Esophagus muscularis mucosa (tissue), 4 donors: Measurements from ENCODE around the gene POLA2. TPM values are rescaled to one million over a fixed set of nuclear protein-coding genes. Genes with fewer than 3 reads are reported as not detected.

Experiments
- DNase-seq: peaks from one replicate; pipeline ENCODE4 v3.0.0-alpha.2; 2017; ENCODE audit errors: extremely low spot score
- H3K27ac ChIP-seq, 4 donors: fragments of 200-600 bp; sonication (generic); replicated peaks in 1 of 4; 1 replicate in 3 of 4; 2 replicates in 1 of 4; pipeline ENCODE4 v1.5.1; 2016 to 2019; ENCODE audit warnings: mild to moderate bottlenecking in 1 of 4
- H3K27me3 ChIP-seq, 4 donors: fragments of 200-600 bp; sonication (generic); one replicate each; pipeline versions ENCODE4 v1.5.1 to v1.6.0; 2016 to 2019
- H3K36me3 ChIP-seq, 4 donors: fragments of 200-600 bp; sonication (generic); one replicate each; pipeline ENCODE4 v1.5.1; 2016 to 2019
- H3K4me1 ChIP-seq, 4 donors: fragments of 200-600 bp; sonication (generic); one replicate each; pipeline ENCODE4 v1.5.1; 2016 to 2019
- H3K4me3 ChIP-seq, 4 donors: fragments of 200-600 bp; sonication (generic); 1 replicate in 2 of 4; 2 replicates in 2 of 4; pipeline ENCODE4 v1.5.1; 2016 to 2019; ENCODE audit warnings: mild to moderate bottlenecking in 4 of 4, moderate library complexity in 1 of 4
- H3K9me3 ChIP-seq, 4 donors: fragments of 200-600 bp; sonication (generic); 1 replicate in 3 of 4; 2 replicates in 1 of 4; pipeline ENCODE4 v1.5.1; 2016 to 2019
- CTCF ChIP-seq, 3 experiments: fragments of 200-600 bp in 2 of 3; fragments of 450-650 bp in 1 of 3; sonication (generic) in 2 of 3; IDR thresholded peaks; one replicate each; pipeline ENCODE4 v1.5.1; 2017 to 2019; ENCODE audit warnings: antibody characterized with exemption in 3 of 3, mild to moderate bottlenecking in 2 of 3, moderate library complexity in 1 of 3
- EP300 ChIP-seq: sonication (generic); formaldehyde crosslinking; IDR thresholded peaks from one replicate; pipeline ENCODE4 v1.6.1; 2017; ENCODE audit warnings: antibody characterized with exemption
- POLR2A ChIP-seq: fragments of 450-650 bp; IDR thresholded peaks from one replicate; pipeline ENCODE4 v1.6.1; 2017; ENCODE audit warnings: antibody characterized with exemption, moderate library complexity, mild to moderate bottlenecking, low read depth
- POLR2AphosphoS5 ChIP-seq, 2 donors: sonication (generic); formaldehyde crosslinking; IDR thresholded peaks; one replicate each; pipeline ENCODE4 v1.6.1; 2017; ENCODE audit warnings: antibody characterized with exemption in 2 of 2
- WGBS: methylation state at CpG from one replicate; pipeline ENCODE4 v1.1.5; 2018; 5-methylcytosine and 5-hydroxymethylcytosine counted together
- intact Hi-C: fragments of 100-400 bp; cut with DNase I; formaldehyde crosslinking; loops from one replicate; pipeline ENCODE4 v1.15.1; 2023
- total RNA-seq, 4 donors: library from RNA; depleted of rRNA; stranded (reverse); fragments of >200 nt; gene quantifications; one replicate each; pipeline versions ENCODE4 v1.1.0 to v1.2.1, GENCODE V29; 2016

POLA2 gene
- total RNA-seq, 4 donors from 2014 or later = 14.7 to 26.6 (median 17.3) TPM

- WGBS = 81% methylated on average over 3 of the region's 3 CpGs
- Histone ChIP-seq H3K27me3 (no peaks in the 10 kb centered on the region), H3K36me3 (peaks cover 0 to 3% (median 0%) of the 10 kb centered on the region in 4 donors), H3K4me3 (no peak overlapping the region), H3K27ac (no peak overlapping the region), H3K9me3 (no peaks in the 10 kb centered on the region), H3K4me1 (peaks cover 34 to 70% (median 64%) of the 10 kb centered on the region in 4 donors)
- intact Hi-C loops = no loop called here
- TF ChIP-seq POLR2A = no peak
- no peak for TF ChIP-seq POLR2AphosphoS5 (IDR thresholded peaks at IDR 0.05)
- TF ChIP-seq CTCF (IDR thresholded peaks at IDR 0.05) = no peak
- TF ChIP-seq EP300 = no peak
- no peak for DNase-seq
Observed at GRCh38 chr11:65303555-65303954, 41.8 kb downstream of the POLA2 start.

- TF ChIP-seq POLR2A = no peak
- no peak for TF ChIP-seq CTCF (IDR thresholded peaks at IDR 0.05)
- no peak for TF ChIP-seq POLR2AphosphoS5 (IDR thresholded peaks at IDR 0.05)
- TF ChIP-seq EP300 = no peak
Observed at GRCh38 chr11:65304110-65304509, 42.3 kb downstream of the POLA2 start.

DNA sequence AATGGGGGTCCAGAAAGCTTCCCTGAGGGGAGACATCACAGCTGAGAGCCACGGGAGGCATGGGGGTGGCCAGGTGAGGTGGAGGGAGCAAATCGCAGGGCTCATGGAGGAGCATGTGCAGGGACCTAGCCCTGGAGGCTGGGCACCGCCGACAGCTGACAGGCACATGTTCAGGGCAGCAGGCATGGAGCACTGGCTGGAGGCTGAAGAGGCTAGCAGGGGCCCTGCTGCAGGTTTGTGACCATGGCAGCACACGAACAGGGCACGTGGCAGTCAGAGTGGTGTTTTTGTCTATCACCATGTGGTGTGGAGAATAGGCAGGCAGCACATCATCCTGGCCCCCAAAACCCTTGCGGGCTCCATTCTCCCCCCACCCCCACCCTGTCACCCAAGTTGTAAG is 42.9 kb downstream of the POLA2 start:
- H3K4me1 ChIP-seq = peaks cover 33 to 68% (median 63%) of the 10 kb centered on the region in 4 donors
- WGBS = 94% methylated on average over 7 of the region's 7 CpGs
- H3K36me3 ChIP-seq = peaks cover 0 to 3% (median 0%) of the 10 kb centered on the region in 4 donors
- intact Hi-C loops = no loop called here
- peak overlapping the region; percentile 59 to 68 (median 65) for H3K27ac ChIP-seq
- no peaks in the 10 kb centered on the region for H3K27me3 ChIP-seq
- no peaks in the 10 kb centered on the region for H3K9me3 ChIP-seq
- no peak for DNase-seq
- TF ChIP-seq CTCF (IDR thresholded peaks at IDR 0.05) = no peak
- TF ChIP-seq POLR2AphosphoS5 (IDR thresholded peaks at IDR 0.05) = no peak
- no peak for TF ChIP-seq EP300
- no peak overlapping the region for H3K4me3 ChIP-seq

More at GRCh38 chr11:65304110-65304509, 42.3 kb downstream of the POLA2 start:
- Histone ChIP-seq H3K36me3 (peaks cover 0 to 3% (median 0%) of the 10 kb centered on the region in 4 donors), H3K4me1 (peaks cover 34 to 70% (median 64%) of the 10 kb centered on the region in 4 donors), H3K4me3 (no peak overlapping the region), H3K27me3 (no peaks in the 10 kb centered on the region), H3K9me3 (no peaks in the 10 kb centered on the region), H3K27ac (peak overlapping the region in 1 of 4 donors; percentile 67)
- DNase-seq = no peak
- 95% methylated on average over 4 of the region's 4 CpGs for WGBS
- intact Hi-C loops = no loop called here

- Histone ChIP-seq H3K4me1 (peaks cover 43 to 72% (median 67%) of the 10 kb centered on the region in 4 donors), H3K27ac (peak overlapping the region; percentile 59 to 68 (median 65)), H3K4me3 (no peak overlapping the region), H3K36me3 (peaks cover 0 to 3% (median 0%) of the 10 kb centered on the region in 4 donors), H3K9me3 (no peaks in the 10 kb centered on the region), H3K27me3 (no peaks in the 10 kb centered on the region)
- intact Hi-C loops = no loop called here
- no peak for DNase-seq
- WGBS = 66% methylated on average over 17 of the region's 17 CpGs
- TF ChIP-seq POLR2AphosphoS5 (IDR thresholded peaks at IDR 0.05) = peak; percentile 33 to 64
- no peak for TF ChIP-seq CTCF (IDR thresholded peaks at IDR 0.05)
Observed at GRCh38 chr11:65305501-65306268, 43.9 kb downstream of the POLA2 start.
